Suppressor macrophage (primary cell): Measurements from ENCODE around the gene MYH11.
A peak's percentile ranks its signal among the peaks of the same experiment; 100 is the strongest.
"Not testable (repeated sequence)": the region's sequence is repeated elsewhere in the genome, so short reads cannot be mapped to it uniquely, and the experiment has no call there.

ENCODE experiments used
- DNase-seq, 4 experiments: peaks; one replicate each; pipeline ENCODE4 v3.0.0-alpha.2; 2020 to 2022

The MYH11 gene

DNA sequence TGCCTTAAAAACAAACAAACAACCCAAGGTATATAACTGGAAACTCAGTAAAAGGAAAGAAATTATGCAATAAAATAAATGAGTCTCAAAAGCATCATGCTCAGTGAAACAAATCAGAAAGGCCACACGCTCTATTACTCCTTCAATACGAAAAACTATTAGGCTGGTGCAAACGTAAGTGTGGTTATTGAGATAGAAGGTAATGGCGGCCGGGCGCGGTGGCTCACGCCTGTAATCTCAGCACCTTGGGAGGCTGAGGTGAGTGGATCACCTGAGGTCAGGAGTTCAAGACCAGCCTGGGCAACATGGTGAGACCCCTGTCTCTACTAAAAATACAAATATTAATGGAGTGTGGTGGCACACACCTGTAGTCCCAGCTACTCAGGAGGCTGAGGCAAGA is 17.6 kb downstream of the MYH11 start:
- DNase-seq = not testable (repeated sequence)

DNA sequence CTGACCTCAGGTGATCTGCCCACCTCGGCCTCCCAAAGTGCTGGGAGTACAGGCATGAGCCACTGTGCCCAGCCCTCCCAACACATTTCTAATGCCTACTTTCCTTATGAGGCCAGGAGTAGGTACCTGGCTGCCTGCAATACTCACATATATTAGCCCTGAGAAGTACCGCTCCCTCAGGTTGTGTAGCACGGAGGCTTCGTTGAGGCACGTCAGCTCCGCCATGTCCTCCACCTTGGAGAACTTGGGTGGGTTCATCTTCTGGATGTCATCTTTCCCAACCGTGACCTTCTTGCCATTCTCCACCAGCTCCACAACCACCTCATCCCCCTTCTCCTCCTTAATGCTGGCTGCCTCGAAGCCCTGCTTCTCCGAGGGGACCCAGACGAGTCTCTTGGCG is 19.1 kb downstream of the MYH11 start:
- DNase-seq = no peak

GRCh38 chr16:15836965-15837611 is 19.7 kb downstream of the MYH11 start:
- DNase-seq = no peak

DNA sequence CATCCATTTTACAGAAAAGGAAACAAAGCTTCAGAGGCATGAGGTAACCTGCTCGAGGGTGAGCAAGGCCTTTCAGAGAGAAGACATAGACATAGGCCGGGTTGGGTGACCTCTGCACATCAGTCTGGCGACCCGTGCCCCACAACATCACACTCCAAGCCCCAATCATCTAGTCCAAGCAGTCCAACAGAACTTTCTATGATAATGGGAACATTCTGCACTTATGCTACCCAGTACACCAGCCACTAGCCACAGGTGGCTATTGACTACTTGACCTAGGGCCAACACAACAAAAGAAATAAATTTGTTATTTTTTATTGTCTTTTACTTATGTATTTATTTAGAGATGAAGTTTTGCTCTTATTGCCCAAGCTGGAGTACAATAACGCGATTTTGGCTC is 20.8 kb downstream of the MYH11 start:
- DNase-seq = no peak

DNA sequence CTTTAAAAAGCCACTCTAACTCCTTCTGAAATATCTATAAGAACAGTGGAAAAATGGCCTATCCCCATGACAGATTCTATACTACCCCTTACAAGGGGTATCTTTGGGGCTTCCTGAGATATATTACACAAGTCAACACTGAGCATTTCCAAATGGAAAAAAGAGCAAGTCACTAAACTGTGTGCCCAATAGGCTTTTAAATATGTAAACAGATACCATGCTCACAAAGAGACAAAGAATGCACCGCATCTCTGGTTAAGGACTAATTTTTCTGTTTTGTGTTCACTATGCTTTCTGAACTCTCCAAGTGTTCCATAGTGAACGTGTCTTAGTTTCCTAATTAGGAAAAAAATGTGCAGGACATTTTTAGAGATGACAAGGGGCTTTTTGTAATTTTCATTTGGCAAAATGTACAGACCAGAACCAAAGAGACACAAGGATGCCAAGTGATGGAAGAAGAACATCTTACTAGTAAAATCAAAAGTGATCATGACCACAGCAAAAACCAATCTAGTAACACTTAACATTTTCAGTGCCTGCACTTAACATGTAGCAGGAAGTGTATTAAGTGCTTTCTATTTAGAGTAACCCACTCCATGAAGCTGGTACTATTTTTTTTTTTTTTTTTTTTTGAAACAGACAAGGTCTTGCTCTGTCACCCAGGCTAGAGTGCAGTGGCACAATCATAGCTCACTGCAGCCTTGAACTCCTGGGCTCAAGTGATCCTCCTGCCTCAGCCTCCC is 21.5 kb downstream of the MYH11 start:
- DNase-seq = no peak

- DNase-seq = peak in 3 of 4 experiments; percentile 13 to 53 (median 26)
Observed at GRCh38 chr16:15834502-15834901, 22.3 kb downstream of the MYH11 start.

GRCh38 chr16:15833541-15833940 is 23.3 kb downstream of the MYH11 start:
- no peak for DNase-seq

- no peak for DNase-seq
Observed at GRCh38 chr16:15832241-15832640, 24.6 kb downstream of the MYH11 start.

DNA sequence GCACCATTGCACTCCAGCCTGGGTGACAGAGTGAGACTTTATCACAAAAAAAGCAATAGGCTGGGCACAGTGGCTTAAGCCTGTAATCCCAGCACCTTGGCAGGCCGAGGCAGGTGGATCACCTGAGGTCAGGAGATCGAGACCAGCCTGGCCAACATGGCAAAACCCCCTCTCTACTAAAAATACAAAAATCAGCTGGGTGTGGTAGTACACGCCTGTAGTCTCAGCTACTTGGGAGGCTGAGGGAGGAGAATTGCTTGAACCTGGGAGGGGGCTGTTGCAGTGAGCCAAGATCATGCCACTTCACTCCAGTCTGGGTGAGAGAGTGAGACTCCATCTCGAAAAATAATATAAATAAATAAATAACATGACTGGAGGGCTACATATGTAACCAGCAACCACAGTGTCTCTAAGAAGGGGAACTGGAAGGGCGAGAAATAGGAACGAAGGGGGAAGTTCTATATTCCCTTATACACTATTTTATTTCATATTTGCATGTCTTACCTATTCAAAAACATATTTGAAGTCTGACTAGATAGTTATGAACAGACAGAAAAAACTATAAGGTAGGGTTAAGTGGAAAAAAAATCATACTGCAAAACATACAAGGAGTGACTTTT is 25.9 kb downstream of the MYH11 start:
- peak; percentile 35 to 77 (median 62) for DNase-seq

DNA sequence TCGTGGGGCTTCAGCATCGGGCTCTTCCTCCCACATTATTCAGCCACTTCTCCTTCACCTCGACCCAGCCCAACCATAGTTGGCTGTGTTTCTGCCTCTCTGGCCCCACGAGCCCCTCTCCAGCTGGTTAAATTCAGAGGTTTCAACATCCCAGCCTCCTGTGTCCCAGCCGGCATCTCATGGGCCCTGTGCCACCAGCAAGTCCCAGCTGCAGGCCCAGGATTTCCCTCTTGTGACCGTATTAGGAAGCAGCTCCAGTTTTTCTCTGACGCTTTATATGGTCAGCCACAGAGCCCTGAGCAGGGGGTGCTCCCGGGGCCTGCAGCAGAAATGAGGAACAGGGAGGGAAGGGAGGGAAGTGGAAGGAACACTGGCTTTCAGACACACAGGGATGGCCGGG is 27.4 kb downstream of the MYH11 start:
- DNase-seq = peak; percentile 83 to 90 (median 90)

- DNase-seq = no peak
Observed at GRCh38 chr16:15827709-15828343, 29.0 kb downstream of the MYH11 start.

- no peak for DNase-seq
Observed at GRCh38 chr16:15827299-15827698, 29.5 kb downstream of the MYH11 start.

GRCh38 chr16:15825750-15826305 is 31.0 kb downstream of the MYH11 start:
- DNase-seq = no peak

GRCh38 chr16:15822957-15823356 is 33.9 kb downstream of the MYH11 start:
- DNase-seq = no peak

DNA sequence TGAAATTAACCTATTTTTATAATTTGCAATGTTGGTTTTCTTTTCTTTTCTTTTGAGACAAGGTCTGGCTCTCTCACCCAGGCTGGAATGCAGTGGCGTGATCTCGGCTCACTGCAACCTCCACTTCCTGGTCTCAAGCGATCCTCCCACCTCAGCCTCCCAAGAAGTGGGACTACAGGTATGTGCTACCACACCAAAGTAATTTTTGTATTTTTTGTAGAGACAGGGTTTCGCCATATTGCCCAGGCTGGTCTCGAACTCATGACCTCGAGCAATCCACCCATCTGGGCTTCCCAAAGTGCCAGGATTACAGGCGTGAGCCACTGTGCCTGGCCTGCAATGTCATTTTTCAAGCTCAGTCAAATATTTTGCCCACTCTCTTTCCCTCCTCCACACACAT is 36.0 kb downstream of the MYH11 start:
- no peak for DNase-seq

GRCh38 chr16:15819046-15819445 is 37.8 kb downstream of the MYH11 start:
- DNase-seq = no peak

- DNase-seq = no peak
Observed at GRCh38 chr16:15817446-15817845, 39.4 kb downstream of the MYH11 start.

DNA sequence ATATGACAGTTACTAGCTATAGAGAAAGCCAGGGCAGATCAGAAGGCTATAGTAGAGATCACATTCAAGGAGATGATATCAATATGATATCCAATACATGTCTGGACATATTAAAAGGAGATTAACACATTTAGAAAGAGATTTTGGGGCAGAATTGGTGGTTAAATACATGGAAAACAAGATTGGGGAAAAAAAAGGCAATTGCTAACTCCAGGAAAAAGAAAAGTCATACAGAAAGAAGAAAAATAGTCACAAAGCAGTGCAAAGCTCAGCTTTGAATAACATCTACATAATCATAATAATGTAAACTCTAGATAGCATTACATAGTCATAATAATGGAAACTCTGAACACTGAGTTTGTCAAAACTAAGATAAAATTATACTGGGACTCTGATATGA is 40.6 kb downstream of the MYH11 start:
- DNase-seq = no peak

DNA sequence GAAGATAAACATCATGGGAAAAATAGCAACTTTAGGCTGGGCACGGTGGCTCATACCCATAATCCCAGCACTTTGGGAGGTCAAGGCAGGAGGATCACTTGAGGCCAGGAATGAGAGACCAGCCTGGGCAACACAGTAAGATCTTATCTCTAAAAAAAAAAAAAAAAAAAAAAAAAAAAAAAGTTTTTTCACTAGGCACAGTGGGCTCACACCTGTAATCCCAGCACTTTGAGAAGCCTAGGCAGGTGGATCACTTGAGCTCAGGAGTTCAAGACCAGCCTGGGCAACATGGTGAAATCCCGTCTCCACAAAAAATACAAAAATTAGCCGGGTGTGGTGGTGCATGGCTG is 44.5 kb downstream of the MYH11 start:
- not testable (repeated sequence) for DNase-seq

DNA sequence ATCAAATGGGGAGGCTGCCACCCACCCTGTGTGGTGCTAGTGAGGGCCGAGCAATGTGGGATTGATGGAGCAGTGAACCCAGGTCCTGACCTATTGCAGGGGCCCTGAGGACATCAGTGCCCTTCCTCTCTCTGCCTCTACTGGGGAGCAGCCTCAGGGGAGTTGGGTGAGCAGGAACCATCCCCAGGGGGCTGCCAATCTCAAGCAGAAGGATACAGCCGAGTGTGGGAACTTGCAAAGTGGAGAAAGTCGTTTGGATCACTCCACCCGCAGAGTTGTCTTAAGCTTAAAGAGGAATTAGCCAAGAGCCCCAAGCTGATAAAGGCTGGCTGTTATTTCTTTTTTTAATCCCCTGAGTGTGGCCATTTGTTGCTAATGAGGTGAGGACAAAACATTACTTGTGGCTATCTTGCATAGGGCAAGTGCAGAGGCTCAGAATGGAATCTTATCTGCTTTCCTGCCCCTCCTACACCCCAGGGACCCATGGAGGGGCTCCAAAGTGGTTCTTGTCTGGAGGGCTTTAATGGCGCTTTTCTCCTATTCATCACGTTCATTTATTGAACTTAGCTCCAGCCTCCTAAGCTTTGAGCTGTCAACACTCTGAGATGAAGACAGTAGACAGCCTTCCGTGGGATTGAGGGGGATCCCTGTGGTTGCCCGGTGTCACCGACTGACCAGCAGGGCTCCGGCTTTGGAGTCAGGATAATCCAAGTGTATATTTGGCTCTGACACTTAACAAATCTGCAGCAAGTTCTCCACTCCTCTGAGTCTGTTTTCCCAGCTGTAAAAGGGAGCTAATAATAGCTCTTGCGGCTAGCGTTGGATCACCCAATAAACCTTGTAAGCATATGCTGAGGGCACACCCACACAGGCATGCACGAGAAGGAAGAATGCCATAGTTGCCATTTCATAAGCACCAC is 45.1 kb downstream of the MYH11 start:
- peak in 2 of 4 experiments; percentile 81 to 85 for DNase-seq

DNA sequence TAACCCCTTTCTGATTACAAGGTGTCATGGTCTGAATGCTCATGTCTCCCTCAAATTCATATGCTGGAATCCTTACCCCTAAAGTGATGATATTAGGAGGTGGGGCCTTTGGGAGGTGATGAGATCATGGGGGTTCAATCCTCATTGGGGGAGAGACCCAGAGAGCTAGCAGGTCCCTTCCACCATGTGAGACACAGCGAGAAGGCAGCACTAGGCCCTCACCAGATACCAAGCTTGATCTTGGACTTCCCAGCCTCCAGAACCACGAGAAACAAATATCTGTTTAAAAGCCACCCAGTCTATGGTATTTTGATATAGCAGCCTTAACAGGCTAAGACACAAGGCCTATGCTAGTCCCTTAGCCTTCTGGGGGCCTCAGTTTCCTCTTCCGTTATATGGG is 45.9 kb downstream of the MYH11 start:
- no peak for DNase-seq

DNA sequence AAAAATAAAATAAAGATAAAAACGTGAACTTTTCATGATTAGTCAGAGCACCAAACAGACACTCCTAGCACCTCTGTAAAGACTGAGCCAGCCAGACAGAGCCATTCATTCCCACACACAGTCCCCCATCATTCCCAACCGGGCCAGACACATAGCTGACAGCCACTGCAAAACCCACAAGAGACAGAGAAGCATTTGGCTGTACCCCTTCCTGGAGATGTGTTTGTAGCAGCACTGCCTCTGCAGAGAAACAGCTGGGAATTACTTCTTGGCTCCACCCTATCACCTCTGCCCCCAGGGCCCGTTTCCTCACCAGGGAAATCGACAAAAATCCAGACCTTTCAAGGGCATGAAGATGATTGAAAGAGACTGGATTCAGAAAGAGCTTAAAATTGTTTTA is 46.4 kb downstream of the MYH11 start:
- DNase-seq = no peak
